Right kidney (tissue), 1 donor: ENCODE measurements around the gene UNG.
A peak's percentile ranks its signal among the peaks of the same experiment; 100 is the strongest.

Source experiments
- DNase-seq: peaks from one replicate; pipeline ENCODE4 v3.0.0-alpha.2; 2016

The UNG gene

GRCh38 chr12:109154451-109155438 lies 57.3 kb downstream of the UNG start:
- peak; percentile 88 for DNase-seq

DNA sequence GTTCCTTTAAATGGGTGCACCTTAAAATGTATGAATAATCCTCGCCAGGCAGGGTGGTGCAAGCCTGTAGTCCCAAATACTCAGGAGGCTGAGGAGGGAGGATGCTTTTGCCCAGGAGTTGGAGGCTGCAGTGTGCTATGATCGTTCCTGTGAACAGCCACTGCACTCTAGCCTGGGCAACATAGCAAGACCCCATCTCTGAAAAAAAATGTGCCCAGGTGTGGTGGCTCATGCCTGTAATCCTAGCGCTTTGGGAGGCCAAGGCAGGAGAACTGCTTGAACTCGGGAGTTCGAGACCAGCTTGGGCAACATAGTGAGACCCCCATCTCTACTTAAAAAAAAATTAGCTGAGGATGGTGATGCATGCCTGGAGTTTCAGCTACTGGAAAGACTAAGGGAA lies 58.6 kb downstream of the UNG start:
- no peak for DNase-seq

GRCh38 chr12:109156586-109156985 lies 59.2 kb downstream of the UNG start:
- no peak for DNase-seq

DNA sequence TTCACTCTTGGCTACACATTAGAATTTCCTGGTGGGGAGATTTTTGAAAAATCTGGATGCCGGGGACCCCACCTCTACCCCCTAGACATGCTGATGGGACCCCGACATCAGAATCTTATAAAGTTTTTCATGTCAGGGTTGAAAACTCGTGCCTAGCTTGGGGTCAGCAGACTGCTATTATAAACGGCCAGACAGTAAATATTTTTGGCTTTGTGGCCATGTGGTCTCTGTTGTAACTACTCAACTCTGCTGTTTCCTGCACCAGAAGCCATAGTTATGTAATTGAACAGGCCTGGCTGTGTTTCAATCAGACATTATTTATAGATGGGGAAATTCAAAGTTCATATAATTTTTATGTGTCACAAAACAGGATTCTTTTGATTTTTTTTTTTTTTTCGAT lies 60.6 kb downstream of the UNG start:
- no peak for DNase-seq

- DNase-seq: no peak
Observed at GRCh38 chr12:109160433-109160832, 63.0 kb downstream of the UNG start.
